GM23338 (cell line): ENCODE results near the gene ING1. TPM values are rescaled to one million over a fixed set of nuclear protein-coding genes. Genes with fewer than 3 reads are reported as not detected.

Source experiments
- ATAC-seq: fragments of 200-7000 bp; cut with Tn5 transposase; 3 replicates; pipeline ENCODE4 v1.9.1; 2020
- DNase-seq: peaks from one replicate; pipeline ENCODE4 v3.0.0-alpha.2; 2015; ENCODE audit warnings: low spot score
- H2AFZ ChIP-seq: fragments of 200-600 bp; sonication (generic); 2 replicates; pipeline ENCODE4 v1.8.0; 2016; ENCODE audit warnings: antibody characterized with exemption, mild to moderate bottlenecking, moderate library complexity
- H3F3A ChIP-seq: fragments of 200-600 bp; sonication (generic); replicated peaks from 2 replicates; pipeline ENCODE4 v1.8.0; 2017; ENCODE audit warnings: antibody characterized with exemption, mixed run types, low read depth
- H3K27ac ChIP-seq: fragments of 200-600 bp; sonication (generic); 2 replicates; pipeline ENCODE4 v1.6.1; 2016; ENCODE audit warnings: low read depth
- H3K27me3 ChIP-seq: fragments of 200-600 bp; sonication (generic); 2 replicates; pipeline ENCODE4 v1.8.0; 2016; ENCODE audit warnings: mild to moderate bottlenecking, mixed run types, moderate library complexity; ENCODE audit not compliant: insufficient read depth
- H3K36me3 ChIP-seq: fragments of 200-600 bp; sonication (generic); 2 replicates; pipeline ENCODE4 v1.8.0; 2016; ENCODE audit warnings: mild to moderate bottlenecking; ENCODE audit not compliant: insufficient read depth
- H3K4me1 ChIP-seq: fragments of 200-600 bp; sonication (generic); 2 replicates; pipeline ENCODE4 v1.8.0; 2016; ENCODE audit warnings: mild to moderate bottlenecking, moderate library complexity; ENCODE audit not compliant: insufficient read depth
- H3K4me2 ChIP-seq: fragments of 200-600 bp; sonication (generic); 2 replicates; pipeline ENCODE4 v1.7.1; 2017; ENCODE audit warnings: mixed run types
- H3K4me3 ChIP-seq: fragments of 200-600 bp; sonication (generic); 2 replicates; pipeline ENCODE4 v1.6.1; 2016; ENCODE audit warnings: mixed run types
- H3K79me2 ChIP-seq: fragments of 200-600 bp; sonication (generic); replicated peaks from 2 replicates; pipeline ENCODE4 v1.8.0; 2017; ENCODE audit warnings: mild to moderate bottlenecking; ENCODE audit not compliant: insufficient read depth
- H3K9me2 ChIP-seq: fragments of 200-600 bp; sonication (generic); 2 replicates; pipeline ENCODE4 v1.8.0; 2017; ENCODE audit not compliant: insufficient read depth
- H4K20me1 ChIP-seq: fragments of 200-600 bp; sonication (generic); replicated peaks from 2 replicates; pipeline ENCODE4 v1.8.0; 2017; ENCODE audit warnings: mild to moderate bottlenecking; ENCODE audit not compliant: insufficient read depth
- H3K27ac Mint-ChIP-seq: 2 replicates; pipeline ENCODE4 v1.8.0; 2020; ENCODE audit warnings: inconsistent platforms, mild to moderate bottlenecking, moderate library complexity, mixed read lengths
- H3K27me3 Mint-ChIP-seq: 3 replicates; pipeline ENCODE4 v1.8.0; 2022; ENCODE audit warnings: low read depth, mild to moderate bottlenecking, moderate library complexity, mixed read lengths, inconsistent platforms; ENCODE audit not compliant: insufficient read depth, poor library complexity
- H3K36me3 Mint-ChIP-seq: 3 replicates; pipeline ENCODE4 v1.8.0; 2021; ENCODE audit warnings: low read depth, mild to moderate bottlenecking, inconsistent platforms, moderate library complexity, mixed read lengths
- H3K4me1 Mint-ChIP-seq: 3 replicates; pipeline ENCODE4 v1.8.0; 2020; ENCODE audit warnings: mild to moderate bottlenecking, inconsistent platforms, mixed read lengths
- H3K4me3 Mint-ChIP-seq: 3 replicates; pipeline ENCODE4 v1.8.0; 2021; ENCODE audit warnings: moderate library complexity, mild to moderate bottlenecking, inconsistent platforms, mixed read lengths
- H3K9me3 Mint-ChIP-seq: 3 replicates; pipeline ENCODE4 v1.8.0; 2020; ENCODE audit warnings: moderate library complexity, mild to moderate bottlenecking, inconsistent platforms, mixed read lengths
- CREB1 ChIP-seq: fragments of 250-450 bp; sonication (Bioruptor Pico); IDR thresholded peaks from 2 replicates; pipeline ENCODE4 v1.5.0; 2020; ENCODE audit warnings: low read depth, mild to moderate bottlenecking, moderate library complexity
- CTCF ChIP-seq, 2 experiments: fragments of 200-600 bp in 1 of 2; sonication (generic) in 1 of 2; conservative IDR thresholded peaks; 2 replicates each; pipeline versions ENCODE4 v1.5.1 to v1.6.1; 2016 to 2017; ENCODE audit warnings: antibody characterized with exemption in 2 of 2, low read depth in 2 of 2, mild to moderate bottlenecking in 2 of 2, moderate library complexity in 1 of 2
- ETS1 ChIP-seq: IDR thresholded peaks from 2 replicates; pipeline ENCODE4 v1.6.1; 2016; ENCODE audit warnings: antibody characterized with exemption
- EZH2 ChIP-seq: fragments of 200-600 bp; sonication (generic); IDR thresholded peaks from one replicate; pipeline ENCODE4 v1.8.0; 2017; ENCODE audit warnings: antibody characterized with exemption, mild to moderate bottlenecking, low read depth; ENCODE audit not compliant: unreplicated experiment
- EZH2phosphoT487 ChIP-seq: fragments of 200-600 bp; sonication (generic); IDR thresholded peaks from one replicate; pipeline ENCODE4 v1.8.1; 2018; ENCODE audit warnings: antibody characterized with exemption; ENCODE audit not compliant: unreplicated experiment
- JUNB ChIP-seq: IDR thresholded peaks from one replicate; pipeline ENCODE4 v1.6.1; 2016; ENCODE audit warnings: antibody characterized with exemption; ENCODE audit not compliant: unreplicated experiment
- POLR2AphosphoS5 ChIP-seq: IDR thresholded peaks from 2 replicates; pipeline ENCODE4 v1.6.1; 2016; ENCODE audit warnings: antibody characterized with exemption, low read depth
- REST ChIP-seq: IDR thresholded peaks from one replicate; pipeline ENCODE4 v1.6.1; 2018; ENCODE audit warnings: antibody characterized with exemption; ENCODE audit not compliant: unreplicated experiment
- polyA plus RNA-seq: library from polyadenylated mRNA; unstranded; fragments of >200 nt; fragmentation: Nextera tagmentation; extraction: Ambion mirVana; gene quantifications from 2 replicates; pipeline ENCODE4 v1.2.1, GENCODE V29; 2016
- total RNA-seq: library from RNA; depleted of rRNA; stranded (reverse); fragments of >200 nt; shearing (Covaris generic); gene quantifications from 2 replicates; pipeline ENCODE4 v1.2.3, GENCODE V29; 2014

Gene ING1
- total and polyA plus RNA-seq, 2 experiments from 2014 or later = 27.4 to 34.4 TPM

GRCh38 chr13:110702591-110703526, 10.6 kb upstream of the ING1 start (continued):
- TF ChIP-seq ETS1 = no peak

GRCh38 chr13:110705356-110705825, 8.1 kb upstream of the ING1 start:
- no peak for DNase-seq
- no peaks in the 10 kb centered on the region for H4K20me1 ChIP-seq
- H3K4me1 Mint-ChIP-seq = peaks cover 24% of the 10 kb centered on the region
- H3K36me3 Mint-ChIP-seq = peaks cover 21% of the 10 kb centered on the region
- ATAC-seq = no peak
- H3K79me2 ChIP-seq = peaks cover 24% of the 10 kb centered on the region
- H3K4me1 ChIP-seq = peaks cover 6% of the 10 kb centered on the region; the same call in 1 of the 2 replicates
- H3K4me3 ChIP-seq = peak overlapping the region; percentile 87
- H2AFZ ChIP-seq = peak overlapping the region; percentile 98
- peak overlapping the region; percentile 59; the same call in 1 of the 2 replicates for H3K27ac ChIP-seq
- no peaks in the 10 kb centered on the region for H3K27me3 ChIP-seq
- peaks cover 9% of the 10 kb centered on the region; the same call in 1 of the 2 replicates for H3F3A ChIP-seq
- no peaks in the 10 kb centered on the region for H3K9me3 Mint-ChIP-seq
- H3K4me2 ChIP-seq = peak overlapping the region; percentile 94
- no peaks in the 10 kb centered on the region for H3K9me2 ChIP-seq
- H3K4me3 Mint-ChIP-seq = peak overlapping the region; percentile 91
- peak overlapping the region; percentile 90 for H3K27ac Mint-ChIP-seq
- TF ChIP-seq REST = no peak
- no peak for TF ChIP-seq EZH2phosphoT487
- no peak for TF ChIP-seq JUNB
- H3K36me3 ChIP-seq = peaks cover 8% of the 10 kb centered on the region; the same call in 1 of the 2 replicates
- peaks cover 13% of the 10 kb centered on the region for H3K27me3 Mint-ChIP-seq

- H3K27ac Mint-ChIP-seq = peak within 1 kb of the TSS; percentile 90
- H3K4me1 ChIP-seq = peaks cover 6% of the 10 kb centered on the region; the same call in 1 of the 2 replicates
- peaks cover 24% of the 10 kb centered on the region for H3K79me2 ChIP-seq
- peak within 1 kb of the TSS; percentile 98 for H2AFZ ChIP-seq
- peaks cover 8% of the 10 kb centered on the region; the same call in 1 of the 2 replicates for H3K36me3 ChIP-seq
- H4K20me1 ChIP-seq = no peaks in the 10 kb centered on the region
- no peaks in the 10 kb centered on the region for H3K9me3 Mint-ChIP-seq
- TF ChIP-seq EZH2 (no peak), ETS1 (0 out of 2 replicates have a peak, but pooled peaks have one; percentile 33), CREB1 (CRISPR knock-in tag) (peak; percentile 39), POLR2AphosphoS5 (peak; percentile 85), CTCF (conservative IDR thresholded peaks at IDR 0.05; ENCODE audit: low read depth in 2 of 2) (peak in 1 of 2 experiments; percentile 33; a peak in 2 of 4 replicates)
- peak within 1 kb of the TSS; percentile 91 for H3K4me3 Mint-ChIP-seq
- H3K4me1 Mint-ChIP-seq = peaks cover 24% of the 10 kb centered on the region
- H3K9me2 ChIP-seq = no peaks in the 10 kb centered on the region
- H3F3A ChIP-seq = peaks cover 9% of the 10 kb centered on the region; the same call in 1 of the 2 replicates
- H3K27me3 ChIP-seq = no peaks in the 10 kb centered on the region
- peaks cover 13% of the 10 kb centered on the region for H3K27me3 Mint-ChIP-seq
- H3K4me3 ChIP-seq = peak within 1 kb of the TSS; percentile 87
- H3K4me2 ChIP-seq = peak within 1 kb of the TSS; percentile 94
- DNase-seq (peak; percentile 97), ATAC-seq (peak; percentile 95)
- H3K36me3 Mint-ChIP-seq = peaks cover 18% of the 10 kb centered on the region
- peak within 1 kb of the TSS; percentile 59; the same call in 1 of the 2 replicates for H3K27ac ChIP-seq
These were observed 7.5 kb upstream of the ING1 start, which contains the start of gene CARS2 for GRCh38 chr13:110705826-110706569. CARS2 (minus strand) TSS chr13:110706116; CDS start chr13:110706093, 23 bp downstream.
